Skeletal muscle satellite cell (primary cell): ENCODE results near the gene PDCD4.

Experiments
- H3K27me3 ChIP-seq: 2 replicates; pipeline ENCODE4 v1.7.0; 2013; ENCODE audit warnings: low read length; ENCODE audit not compliant: control insufficient read depth, insufficient read depth
- H3K36me3 ChIP-seq: 2 replicates; pipeline ENCODE4 v1.7.0; 2013; ENCODE audit warnings: mild to moderate bottlenecking, control low read depth, low read length; ENCODE audit not compliant: insufficient read depth
- H3K4me1 ChIP-seq: 2 replicates; pipeline ENCODE4 v1.7.0; 2013; ENCODE audit warnings: low read length; ENCODE audit not compliant: control insufficient read depth, insufficient read depth
- H3K4me2 ChIP-seq: 2 replicates; pipeline ENCODE4 v1.7.0; 2013; ENCODE audit warnings: mild to moderate bottlenecking, low read length
- H3K4me3 ChIP-seq: 2 replicates; pipeline ENCODE4 v1.7.0; 2013; ENCODE audit warnings: low read length
- H3K9ac ChIP-seq: 2 replicates; pipeline ENCODE4 v1.7.0; 2013; ENCODE audit warnings: mild to moderate bottlenecking, low read depth, low read length, moderate library complexity
- H3K9me3 ChIP-seq: replicated peaks from 2 replicates; pipeline ENCODE4 v1.7.0; 2013; ENCODE audit warnings: mild to moderate bottlenecking, control low read depth, low read length

PDCD4 gene

DNA sequence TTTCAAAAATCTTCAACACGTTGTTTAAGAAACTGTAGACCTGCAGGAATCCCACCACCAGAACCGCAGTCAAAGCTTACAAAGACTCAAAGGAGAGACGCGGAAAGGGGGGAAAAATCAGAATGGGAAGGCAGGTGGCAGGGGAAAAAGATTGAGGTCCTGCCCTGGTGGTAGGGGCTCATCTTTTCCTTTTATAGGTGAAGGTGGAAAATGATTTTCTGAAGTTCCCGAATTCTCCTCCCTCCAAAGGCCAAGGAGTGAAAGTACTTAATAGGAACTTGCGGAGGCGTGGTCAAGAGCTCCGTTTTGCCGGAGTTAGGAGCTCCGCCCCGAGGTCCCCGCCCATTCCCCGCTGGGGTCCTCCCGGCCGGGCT is 46.5 kb downstream of the PDCD4 start:
- Histone ChIP-seq H3K9ac (peak overlapping the region; percentile 97), H3K4me3 (peak overlapping the region; percentile 84), H3K9me3 (no peaks in the 10 kb centered on the region), H3K27me3 (no peaks in the 10 kb centered on the region), H3K4me2 (peak overlapping the region; percentile 82), H3K36me3 (no peaks in the 10 kb centered on the region), H3K4me1 (peaks cover 44% of the 10 kb centered on the region)

DNA sequence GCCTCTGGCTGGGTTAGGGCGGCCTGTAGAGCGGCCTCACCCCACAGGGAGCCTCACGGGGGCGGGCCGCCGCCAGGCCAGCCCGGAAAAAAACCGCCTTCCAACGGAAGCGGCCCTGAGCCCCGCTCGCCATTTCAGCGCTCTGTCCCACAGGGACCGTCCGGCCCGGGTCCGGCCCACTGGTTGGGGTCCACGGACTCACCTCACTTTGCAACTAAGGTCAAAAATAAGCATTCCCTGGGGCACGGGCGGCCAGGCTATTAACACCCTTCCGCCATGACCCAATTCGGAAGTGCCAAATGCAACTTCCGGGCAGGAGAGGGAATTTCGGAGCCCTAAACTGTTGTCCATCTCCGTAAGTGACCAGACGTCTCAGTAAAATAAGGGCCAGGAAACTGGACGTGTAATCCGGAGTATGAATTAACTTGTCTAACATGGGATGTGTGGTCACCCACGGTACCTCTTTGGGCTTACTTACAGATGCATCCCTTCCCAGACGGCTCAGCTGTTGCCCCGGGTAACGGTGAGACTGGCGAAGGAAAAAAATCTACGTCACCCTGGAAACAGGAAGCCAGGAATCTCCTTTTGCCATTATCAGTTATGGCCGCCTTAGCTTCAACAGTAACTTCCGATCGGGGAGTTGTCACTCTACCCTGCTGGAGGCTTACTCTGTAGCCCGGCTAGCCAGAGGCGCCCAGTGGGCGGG is 47.1 kb downstream of the PDCD4 start, which contains the start of gene BBIP1:
TSS of gene BBIP1 (minus strand) at position 538 of the 706 bp plus-strand sequence. CDS start 1,023 bp downstream, outside the sequence.
- H3K4me2 ChIP-seq = peak within 1 kb of the TSS; percentile 82
- H3K4me3 ChIP-seq = peak within 1 kb of the TSS; percentile 84
- H3K9me3 ChIP-seq = no peaks in the 10 kb centered on the region
- H3K36me3 ChIP-seq = no peaks in the 10 kb centered on the region
- peak within 1 kb of the TSS; percentile 97 for H3K9ac ChIP-seq
- H3K27me3 ChIP-seq = no peaks in the 10 kb centered on the region
- H3K4me1 ChIP-seq = peaks cover 41% of the 10 kb centered on the region

- Histone ChIP-seq H3K27me3 (no peaks in the 10 kb centered on the region), H3K36me3 (no peaks in the 10 kb centered on the region), H3K4me1 (peaks cover 36% of the 10 kb centered on the region), H3K4me3 (peak within 1 kb of the TSS; percentile 84), H3K9me3 (no peaks in the 10 kb centered on the region), H3K4me2 (peak within 1 kb of the TSS; percentile 82), H3K9ac (peak within 1 kb of the TSS; percentile 97)
Observed at GRCh38 chr10:110919349-110919931, 47.7 kb downstream of the PDCD4 start, which contains the start of gene SHOC2. Gene SHOC2, plus strand, starts transcription at chr10:110919604. Its CDS starts 44,755 bp downstream, at chr10:110964359.

DNA sequence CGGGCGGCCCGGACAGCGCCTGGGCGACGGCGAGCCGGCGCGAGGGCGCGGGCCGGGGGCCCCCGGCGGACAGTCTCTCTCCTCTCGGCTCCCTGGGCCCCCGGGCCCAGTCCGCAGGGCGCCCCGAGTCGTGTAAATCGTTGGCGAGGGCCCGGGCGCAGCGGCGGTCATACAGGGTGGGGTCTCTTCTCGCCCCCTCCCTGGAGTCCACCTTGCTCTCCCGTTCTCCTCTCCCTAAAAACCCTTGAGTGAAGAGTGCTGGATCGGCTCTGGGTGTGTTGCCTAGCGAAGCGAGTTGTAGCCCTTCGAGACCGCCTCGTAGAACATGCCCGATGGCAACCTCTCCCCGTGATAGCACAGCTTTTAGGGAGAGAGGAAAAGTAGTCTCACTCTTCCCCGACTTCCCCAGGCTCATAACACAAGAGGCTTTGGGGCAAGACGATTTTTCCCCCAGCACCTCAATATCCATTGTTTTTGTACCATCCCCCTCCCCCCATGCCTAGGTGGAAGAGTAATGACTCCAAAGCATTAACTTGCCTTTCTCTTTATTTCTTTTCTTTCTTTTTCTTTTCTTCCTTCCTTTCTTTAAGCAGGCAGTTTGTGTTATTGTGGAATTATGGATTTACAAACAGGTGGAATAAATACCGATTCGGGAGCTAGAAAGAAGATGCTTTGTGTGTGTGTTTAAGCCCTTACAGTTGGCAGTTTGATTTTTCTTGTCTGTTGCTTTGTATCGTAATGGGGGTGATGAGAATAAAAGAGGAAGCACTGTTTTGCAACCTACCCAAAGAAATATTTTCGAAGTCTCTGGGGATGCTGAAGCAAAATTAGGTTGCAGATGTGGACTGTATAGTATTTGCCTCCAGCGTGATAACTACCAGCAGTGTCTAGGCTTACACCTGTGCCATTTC is 48.5 kb downstream of the PDCD4 start:
- Histone ChIP-seq H3K9ac (peak overlapping the region; percentile 92), H3K4me3 (peak overlapping the region; percentile 76), H3K4me1 (peaks cover 34% of the 10 kb centered on the region), H3K9me3 (no peaks in the 10 kb centered on the region), H3K27me3 (no peaks in the 10 kb centered on the region), H3K4me2 (peak overlapping the region; percentile 79), H3K36me3 (no peaks in the 10 kb centered on the region)

DNA sequence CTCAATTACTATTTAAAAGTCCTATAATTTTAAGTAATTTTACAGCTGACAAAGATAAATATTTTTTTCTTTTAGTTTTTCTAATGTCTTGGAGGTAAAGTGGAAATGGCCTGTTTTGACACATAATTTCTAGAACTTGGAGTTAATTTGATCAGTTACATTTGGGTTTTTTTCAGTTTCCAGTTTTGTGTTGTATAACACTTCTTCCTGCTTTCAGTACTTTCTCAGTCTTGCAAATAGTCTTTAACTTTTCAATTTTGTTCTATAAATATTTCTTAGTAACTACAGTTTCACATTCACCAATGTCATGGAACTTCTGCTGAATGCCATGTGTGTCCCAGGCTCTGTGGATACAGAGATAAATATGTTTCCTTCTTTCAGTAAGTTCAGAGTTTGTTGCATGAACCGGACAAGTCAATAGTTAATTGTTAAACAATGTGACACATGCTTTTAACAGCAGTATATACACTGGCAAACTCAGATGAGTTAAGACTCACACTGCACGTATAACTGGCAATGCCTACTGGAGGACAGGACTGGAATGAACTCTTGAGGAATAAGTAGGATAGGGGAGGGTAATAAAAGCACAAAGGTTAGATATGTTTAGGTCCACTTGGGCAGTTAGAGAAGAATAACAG is 52.2 kb downstream of the PDCD4 start:
- H3K9me3 ChIP-seq = no peaks in the 10 kb centered on the region
- no peak overlapping the region for H3K4me3 ChIP-seq
- H3K27me3 ChIP-seq = no peaks in the 10 kb centered on the region
- H3K9ac ChIP-seq = no peak overlapping the region
- H3K4me2 ChIP-seq = no peak overlapping the region
- no peaks in the 10 kb centered on the region for H3K36me3 ChIP-seq
- peaks cover 13% of the 10 kb centered on the region for H3K4me1 ChIP-seq

- Histone ChIP-seq H3K9me3 (no peaks in the 10 kb centered on the region), H3K4me2 (no peak overlapping the region), H3K9ac (no peak overlapping the region), H3K27me3 (no peaks in the 10 kb centered on the region), H3K36me3 (no peaks in the 10 kb centered on the region), H3K4me3 (no peak overlapping the region), H3K4me1 (peaks cover 5% of the 10 kb centered on the region)
Observed at GRCh38 chr10:110927461-110927860, 55.7 kb downstream of the PDCD4 start.

DNA sequence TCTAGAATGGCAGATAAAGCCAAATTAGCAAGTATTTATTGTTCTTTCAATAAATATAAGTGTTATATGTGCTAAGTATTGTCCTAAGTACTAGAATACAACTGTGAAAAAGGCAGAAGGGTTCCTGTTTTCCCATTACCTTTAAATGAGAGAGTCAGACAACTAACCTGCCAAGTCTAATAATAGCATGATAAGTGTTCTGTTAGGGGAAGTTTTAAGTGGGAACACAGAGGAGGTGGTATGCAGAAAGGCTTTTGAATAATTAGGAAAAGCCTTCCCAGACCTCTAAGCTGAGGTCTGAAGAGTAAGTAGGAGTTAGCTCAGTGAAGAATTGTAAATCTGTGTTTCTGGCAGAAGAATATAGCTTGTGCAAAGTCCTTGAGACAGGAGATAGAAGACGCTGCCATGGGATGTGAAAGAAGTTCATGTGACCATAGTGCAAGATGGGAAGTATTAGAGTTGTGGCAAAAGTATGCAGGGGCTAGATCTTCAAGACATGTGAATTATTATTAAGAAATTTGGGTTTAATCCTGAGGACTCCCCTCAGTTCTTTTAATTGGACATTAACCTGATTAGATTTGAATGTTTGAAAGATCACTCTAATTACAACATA is 60.1 kb downstream of the PDCD4 start:
- peaks cover 11% of the 10 kb centered on the region for H3K4me1 ChIP-seq

DNA sequence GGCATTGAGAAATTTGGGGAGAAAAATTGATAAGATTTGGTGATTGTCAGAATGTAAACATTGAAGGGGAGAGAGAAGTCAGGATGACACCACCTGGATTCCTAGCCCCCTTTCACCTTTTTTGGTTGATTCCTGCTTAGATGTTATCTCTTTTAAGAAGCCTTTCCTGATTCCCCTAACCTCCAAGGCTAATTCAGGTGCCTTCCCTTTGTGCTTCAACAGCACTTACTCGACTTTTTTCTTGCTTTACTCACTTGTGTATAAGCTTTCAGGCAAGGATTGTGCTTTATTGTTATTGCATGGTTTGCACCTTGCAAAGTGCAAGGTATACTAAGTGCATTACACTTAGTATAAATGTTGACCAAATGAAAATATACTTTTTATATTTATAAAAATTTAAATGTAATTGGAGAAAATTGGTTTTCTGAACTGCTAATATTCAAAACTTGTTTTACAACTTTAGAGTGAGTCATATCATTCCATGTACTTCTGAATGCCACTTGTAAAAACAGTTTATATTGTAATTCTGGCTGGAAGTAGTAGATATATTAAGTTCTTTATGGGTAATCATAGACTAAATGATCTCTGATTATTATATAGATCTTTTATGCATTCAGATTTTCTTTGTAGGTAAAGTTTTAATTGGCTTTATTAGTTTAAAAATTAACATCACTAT is 60.9 kb downstream of the PDCD4 start:
- no peaks in the 10 kb centered on the region for H3K27me3 ChIP-seq
- no peaks in the 10 kb centered on the region for H3K9me3 ChIP-seq
- peaks cover 11% of the 10 kb centered on the region for H3K4me1 ChIP-seq
- H3K36me3 ChIP-seq = no peaks in the 10 kb centered on the region
- no peak overlapping the region for H3K9ac ChIP-seq
- no peak overlapping the region for H3K4me2 ChIP-seq
- H3K4me3 ChIP-seq = no peak overlapping the region

More for the DNA sequence above, 60.1 kb downstream of the PDCD4 start:
- H3K9ac ChIP-seq = no peak overlapping the region
- no peak overlapping the region for H3K4me2 ChIP-seq
- no peak overlapping the region for H3K4me3 ChIP-seq
- H3K27me3 ChIP-seq = no peaks in the 10 kb centered on the region
- no peaks in the 10 kb centered on the region for H3K36me3 ChIP-seq
- no peaks in the 10 kb centered on the region for H3K9me3 ChIP-seq

- no peaks in the 10 kb centered on the region for H3K36me3 ChIP-seq
- peaks cover 11% of the 10 kb centered on the region for H3K4me1 ChIP-seq
- H3K9ac ChIP-seq = no peak overlapping the region
- no peak overlapping the region for H3K4me3 ChIP-seq
- no peaks in the 10 kb centered on the region for H3K27me3 ChIP-seq
- no peak overlapping the region for H3K4me2 ChIP-seq
- H3K9me3 ChIP-seq = no peaks in the 10 kb centered on the region
Observed at GRCh38 chr10:110936757-110937156, 65.0 kb downstream of the PDCD4 start.

DNA sequence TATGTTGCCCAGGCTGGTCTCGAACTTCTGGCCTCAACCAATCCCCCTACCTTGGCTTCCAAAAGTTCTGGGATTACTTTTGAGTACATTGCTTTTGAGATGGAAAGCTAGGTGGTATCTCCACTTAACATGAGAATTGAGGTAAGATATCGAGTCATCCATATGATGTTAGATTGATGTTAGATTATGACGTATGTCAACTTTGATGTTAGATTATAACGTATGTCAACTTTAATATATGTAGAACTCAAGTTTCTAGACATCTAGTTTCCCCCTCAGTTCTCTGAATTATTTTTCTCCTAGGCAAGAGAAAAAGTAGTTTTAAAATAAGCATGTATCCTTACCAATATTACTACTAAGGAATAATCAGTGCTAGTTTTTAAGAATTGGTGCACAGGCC is 67.7 kb downstream of the PDCD4 start:
- no peak overlapping the region for H3K9ac ChIP-seq
- H3K36me3 ChIP-seq = peaks cover 10% of the 10 kb centered on the region
- H3K4me2 ChIP-seq = no peak overlapping the region
- no peaks in the 10 kb centered on the region for H3K4me1 ChIP-seq
- H3K27me3 ChIP-seq = no peaks in the 10 kb centered on the region
- no peaks in the 10 kb centered on the region for H3K9me3 ChIP-seq
- no peak overlapping the region for H3K4me3 ChIP-seq
